ENCODE data around the gene SULT4A1.
A peak's percentile ranks its signal among the peaks of the same experiment; 100 is the strongest.

Gene SULT4A1

GRCh38 chr22:43827003-43827735 lies 35.1 kb downstream of the SULT4A1 start:
- DNase-seq = no peak

- no peak for DNase-seq
Measured at GRCh38 chr22:43826142-43827002, 35.9 kb downstream of the SULT4A1 start.

- no peak for DNase-seq
Measured at GRCh38 chr22:43825651-43826050, 36.7 kb downstream of the SULT4A1 start.

GRCh38 chr22:43824724-43825420 lies 37.4 kb downstream of the SULT4A1 start:
- no peak for DNase-seq

GRCh38 chr22:43823911-43824665 lies 38.2 kb downstream of the SULT4A1 start:
- no peak for DNase-seq

GRCh38 chr22:43823353-43823908 lies 38.9 kb downstream of the SULT4A1 start:
- peak; percentile 46 for DNase-seq

- no peak for DNase-seq
Measured at GRCh38 chr22:43821606-43822425, 40.5 kb downstream of the SULT4A1 start.

- no peak for DNase-seq
Measured at GRCh38 chr22:43820651-43821305, 41.5 kb downstream of the SULT4A1 start.

GRCh38 chr22:43819931-43820640 lies 42.2 kb downstream of the SULT4A1 start:
- DNase-seq = no peak

- no peak for DNase-seq
Measured at GRCh38 chr22:43819421-43819921, 42.8 kb downstream of the SULT4A1 start.

GRCh38 chr22:43818981-43819380 lies 43.3 kb downstream of the SULT4A1 start:
- no peak for DNase-seq

GRCh38 chr22:43817402-43817801 lies 44.9 kb downstream of the SULT4A1 start:
- no peak for DNase-seq

- no peak for DNase-seq
Measured at GRCh38 chr22:43814264-43814663, 48.0 kb downstream of the SULT4A1 start.

- DNase-seq = no peak
Measured at GRCh38 chr22:43812890-43813289, 49.4 kb downstream of the SULT4A1 start.

- peak; percentile 68 for DNase-seq
Measured at GRCh38 chr22:43812149-43812842, 50.0 kb downstream of the SULT4A1 start, which contains the start of gene EFCAB6. Gene EFCAB6 (minus strand): TSS chr22:43812305. CDS start chr22:43782318, 29,987 bp downstream.

- DNase-seq = no peak
Measured at GRCh38 chr22:43811777-43812148, 50.5 kb downstream of the SULT4A1 start.

GRCh38 chr22:43802897-43803495 lies 59.3 kb downstream of the SULT4A1 start:
- no peak for DNase-seq

GRCh38 chr22:43800970-43801369 lies 61.3 kb downstream of the SULT4A1 start:
- DNase-seq = no peak

- DNase-seq = no peak
Measured at GRCh38 chr22:43798492-43798891, 63.8 kb downstream of the SULT4A1 start.
